Omental fat pad (tissue), 4 donors: ENCODE data around the gene FKRP. TPM values are rescaled to one million over a fixed set of nuclear protein-coding genes. Genes with fewer than 3 reads are reported as not detected.
A peak's percentile ranks its signal among the peaks of the same experiment; 100 is the strongest.

Source experiments
- ATAC-seq: fragments of 150-250 bp; one replicate; pipeline ENCODE4 v1.9.1; 2016; ENCODE audit warnings: mild to moderate bottlenecking, moderate library complexity; ENCODE audit not compliant: low FRiP score
- DNase-seq: peaks from one replicate; pipeline ENCODE4 v3.0.0-alpha.2; 2019; ENCODE audit warnings: low spot score
- total RNA-seq, 4 donors: library from RNA; depleted of rRNA; stranded (reverse); fragments of >200 nt; gene quantifications; one replicate each; pipeline ENCODE4 v1.1.0, GENCODE V29; 2016
- TF ChIP-seq, protein P1 (sequence below), 3 donors: fragments of 450-650 bp; IDR thresholded peaks; one replicate each; pipeline ENCODE4 v1.5.1; 2016 to 2017; ENCODE audit warnings: antibody characterized with exemption in 3 of 3, mild to moderate bottlenecking in 3 of 3, moderate library complexity in 2 of 3

FKRP gene, protein sequence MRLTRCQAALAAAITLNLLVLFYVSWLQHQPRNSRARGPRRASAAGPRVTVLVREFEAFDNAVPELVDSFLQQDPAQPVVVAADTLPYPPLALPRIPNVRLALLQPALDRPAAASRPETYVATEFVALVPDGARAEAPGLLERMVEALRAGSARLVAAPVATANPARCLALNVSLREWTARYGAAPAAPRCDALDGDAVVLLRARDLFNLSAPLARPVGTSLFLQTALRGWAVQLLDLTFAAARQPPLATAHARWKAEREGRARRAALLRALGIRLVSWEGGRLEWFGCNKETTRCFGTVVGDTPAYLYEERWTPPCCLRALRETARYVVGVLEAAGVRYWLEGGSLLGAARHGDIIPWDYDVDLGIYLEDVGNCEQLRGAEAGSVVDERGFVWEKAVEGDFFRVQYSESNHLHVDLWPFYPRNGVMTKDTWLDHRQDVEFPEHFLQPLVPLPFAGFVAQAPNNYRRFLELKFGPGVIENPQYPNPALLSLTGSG
- total RNA-seq: 10 to 100 TPM in 3 of 4 donors, 1 to 10 TPM in 1; 9.2 to 20.5 (median 13.9) TPM

DNA sequence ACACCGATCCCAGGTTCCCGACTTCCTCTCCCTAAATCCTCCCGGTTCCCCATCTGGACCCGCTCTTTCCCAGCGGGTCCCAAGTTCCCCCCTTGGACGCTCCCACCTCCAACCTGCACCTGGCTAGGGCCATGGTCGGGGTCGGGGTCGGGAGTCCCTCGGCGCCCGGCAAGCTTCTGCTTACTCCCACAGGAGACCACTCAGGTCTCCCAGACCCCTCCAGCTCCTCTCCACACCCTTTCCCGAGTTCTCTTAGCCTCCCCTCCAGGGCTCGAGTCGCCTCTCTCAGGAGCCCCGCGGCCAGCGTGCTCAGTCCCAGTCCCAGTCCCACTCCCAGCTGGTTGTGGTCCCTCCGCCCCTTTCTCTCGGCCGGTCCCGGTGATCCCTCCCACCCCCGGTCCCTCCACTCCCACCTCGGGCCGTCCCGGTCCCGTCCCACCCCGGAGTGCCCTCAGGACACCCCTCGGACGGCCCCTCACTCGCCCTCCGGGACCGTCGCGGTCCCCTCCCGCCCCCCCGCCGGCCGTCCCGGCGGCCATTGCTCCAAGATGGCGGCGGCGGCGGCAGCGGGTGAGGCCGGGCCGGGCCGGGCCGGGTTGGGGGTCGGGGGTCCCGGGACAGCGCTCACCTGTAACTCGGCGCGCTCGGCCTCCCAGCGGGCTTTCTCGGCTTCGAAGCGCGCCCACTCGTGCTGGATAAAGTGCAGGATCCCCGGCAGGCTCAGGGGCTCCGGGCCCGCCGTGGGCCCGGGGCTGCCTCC lies at the start of gene FKRP:
TSS of gene FKRP (plus strand) at position 537 of the 760 bp plus-strand sequence. CDS start 9,394 bp downstream, outside the sequence.
- TF ChIP-seq, protein P1, sequence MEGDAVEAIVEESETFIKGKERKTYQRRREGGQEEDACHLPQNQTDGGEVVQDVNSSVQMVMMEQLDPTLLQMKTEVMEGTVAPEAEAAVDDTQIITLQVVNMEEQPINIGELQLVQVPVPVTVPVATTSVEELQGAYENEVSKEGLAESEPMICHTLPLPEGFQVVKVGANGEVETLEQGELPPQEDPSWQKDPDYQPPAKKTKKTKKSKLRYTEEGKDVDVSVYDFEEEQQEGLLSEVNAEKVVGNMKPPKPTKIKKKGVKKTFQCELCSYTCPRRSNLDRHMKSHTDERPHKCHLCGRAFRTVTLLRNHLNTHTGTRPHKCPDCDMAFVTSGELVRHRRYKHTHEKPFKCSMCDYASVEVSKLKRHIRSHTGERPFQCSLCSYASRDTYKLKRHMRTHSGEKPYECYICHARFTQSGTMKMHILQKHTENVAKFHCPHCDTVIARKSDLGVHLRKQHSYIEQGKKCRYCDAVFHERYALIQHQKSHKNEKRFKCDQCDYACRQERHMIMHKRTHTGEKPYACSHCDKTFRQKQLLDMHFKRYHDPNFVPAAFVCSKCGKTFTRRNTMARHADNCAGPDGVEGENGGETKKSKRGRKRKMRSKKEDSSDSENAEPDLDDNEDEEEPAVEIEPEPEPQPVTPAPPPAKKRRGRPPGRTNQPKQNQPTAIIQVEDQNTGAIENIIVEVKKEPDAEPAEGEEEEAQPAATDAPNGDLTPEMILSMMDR (IDR thresholded peaks at IDR 0.05): no peak

DNA sequence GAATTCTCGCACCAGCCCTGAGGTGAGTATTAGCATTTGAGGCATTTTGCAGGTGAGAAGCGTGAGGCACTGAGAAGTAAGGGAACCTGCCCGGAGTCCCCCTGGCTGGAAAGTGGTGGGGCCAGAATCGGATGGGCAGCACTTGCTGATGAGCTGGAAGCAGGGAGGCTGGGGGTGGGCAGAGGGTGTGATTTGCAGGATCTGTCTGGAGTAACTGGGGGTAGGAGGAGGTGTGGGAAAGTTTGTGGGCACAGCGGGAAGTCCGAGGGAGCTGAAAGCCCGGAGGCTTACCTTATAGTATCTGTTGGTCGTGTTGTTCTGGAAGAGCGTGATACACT lies 49.0 kb upstream of the FKRP start:
- TF ChIP-seq, protein P1 (IDR thresholded peaks at IDR 0.05): no peak
- no peak for DNase-seq

More for the DNA sequence above, at the start of gene FKRP:
- peak; percentile 43 for ATAC-seq
- no peak for DNase-seq

DNA sequence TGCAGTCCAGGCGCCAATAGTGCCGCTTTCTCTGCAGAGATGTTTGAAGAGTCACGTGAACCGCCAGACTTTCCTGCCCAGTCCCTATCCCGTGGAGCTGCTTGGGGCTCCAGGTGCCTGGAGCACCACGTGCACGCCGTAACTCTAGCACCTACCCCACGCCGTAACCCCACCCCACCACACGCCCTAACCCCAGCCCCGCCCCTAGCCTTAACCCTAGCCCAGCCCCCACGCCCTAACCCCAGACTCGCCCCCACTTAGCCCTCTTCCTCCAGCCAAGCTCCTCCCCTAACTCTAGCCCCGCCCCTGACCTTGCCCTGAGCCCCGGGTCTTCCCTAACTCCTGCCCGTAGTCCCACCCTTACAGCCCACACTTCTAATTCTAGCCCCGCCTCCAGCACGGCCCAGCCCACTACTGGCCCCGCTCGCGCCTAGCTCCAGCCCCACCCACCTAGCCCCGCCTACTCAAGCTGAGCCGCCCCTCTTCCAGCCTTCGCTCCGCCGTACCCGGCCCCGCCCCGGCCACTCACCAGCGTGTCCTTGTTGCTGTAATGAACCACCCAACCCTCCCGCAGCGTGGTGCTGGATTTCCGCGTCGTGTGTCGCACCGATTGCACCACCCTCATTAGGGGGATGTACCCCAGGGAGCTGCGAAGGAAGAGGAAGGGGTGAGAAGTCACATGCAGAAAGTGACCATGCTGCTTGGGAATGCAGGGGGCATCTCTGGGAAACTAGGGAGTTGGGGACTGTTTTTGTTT lies 48.5 kb upstream of the FKRP start:
- TF ChIP-seq, protein P1 (IDR thresholded peaks at IDR 0.05): no peak
- DNase-seq (peak; percentile 64), ATAC-seq (peak; percentile 96)

More for the DNA sequence above, 49.0 kb upstream of the FKRP start:
- no peak for ATAC-seq

- ATAC-seq: no peak
- DNase-seq: no peak
- TF ChIP-seq, protein P1 (IDR thresholded peaks at IDR 0.05): no peak
Measured at GRCh38 chr19:46698395-46699321, 47.2 kb upstream of the FKRP start.

GRCh38 chr19:46700704-46701103 lies 45.2 kb upstream of the FKRP start:
- TF ChIP-seq, protein P1 (IDR thresholded peaks at IDR 0.05): no peak
- ATAC-seq (no peak), DNase-seq (no peak)
